ENCODE measurements around the gene ZNF441. TPM values are rescaled to one million over a fixed set of nuclear protein-coding genes. Genes with fewer than 3 reads are reported as not detected.

ZNF441 gene
- total and polyA plus RNA-seq, 2 of the 13 experiments (the other 11 are each of a cell fraction or from before 2014, with no cell fraction given), result 2.8 to 10.0 TPM

DNA sequence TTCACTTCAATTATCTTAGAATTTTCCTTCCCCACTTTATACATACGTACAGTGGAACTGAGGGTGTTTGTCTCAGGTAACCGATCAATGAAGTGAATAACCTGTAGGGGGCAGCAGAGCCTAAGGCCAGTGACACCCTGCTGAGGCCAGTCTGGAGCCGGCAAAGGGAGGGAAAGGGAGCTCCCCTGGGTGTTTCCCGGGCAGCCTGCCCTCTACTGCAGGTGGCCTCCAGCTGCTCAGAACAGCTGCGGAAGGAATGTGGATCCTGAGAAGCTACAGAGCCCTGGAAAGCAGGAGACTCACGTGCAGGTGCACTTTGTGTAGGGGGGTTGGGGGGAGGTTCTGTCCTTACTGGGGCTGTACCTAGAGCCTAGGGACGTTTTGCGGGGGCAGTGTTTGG lies 30.7 kb downstream of the ZNF441 start (continued):
- peak; percentile 21; the same call in 1 of the 2 replicates for TF ChIP-seq ZNF772 (CRISPR knock-in tag; IDR thresholded peaks at IDR 0.05)
- peak; percentile 24; the same call in 1 of the 2 replicates for TF ChIP-seq CEBPG (CRISPR knock-in tag; IDR thresholded peaks at IDR 0.05)
- TF ChIP-seq, protein P1, sequence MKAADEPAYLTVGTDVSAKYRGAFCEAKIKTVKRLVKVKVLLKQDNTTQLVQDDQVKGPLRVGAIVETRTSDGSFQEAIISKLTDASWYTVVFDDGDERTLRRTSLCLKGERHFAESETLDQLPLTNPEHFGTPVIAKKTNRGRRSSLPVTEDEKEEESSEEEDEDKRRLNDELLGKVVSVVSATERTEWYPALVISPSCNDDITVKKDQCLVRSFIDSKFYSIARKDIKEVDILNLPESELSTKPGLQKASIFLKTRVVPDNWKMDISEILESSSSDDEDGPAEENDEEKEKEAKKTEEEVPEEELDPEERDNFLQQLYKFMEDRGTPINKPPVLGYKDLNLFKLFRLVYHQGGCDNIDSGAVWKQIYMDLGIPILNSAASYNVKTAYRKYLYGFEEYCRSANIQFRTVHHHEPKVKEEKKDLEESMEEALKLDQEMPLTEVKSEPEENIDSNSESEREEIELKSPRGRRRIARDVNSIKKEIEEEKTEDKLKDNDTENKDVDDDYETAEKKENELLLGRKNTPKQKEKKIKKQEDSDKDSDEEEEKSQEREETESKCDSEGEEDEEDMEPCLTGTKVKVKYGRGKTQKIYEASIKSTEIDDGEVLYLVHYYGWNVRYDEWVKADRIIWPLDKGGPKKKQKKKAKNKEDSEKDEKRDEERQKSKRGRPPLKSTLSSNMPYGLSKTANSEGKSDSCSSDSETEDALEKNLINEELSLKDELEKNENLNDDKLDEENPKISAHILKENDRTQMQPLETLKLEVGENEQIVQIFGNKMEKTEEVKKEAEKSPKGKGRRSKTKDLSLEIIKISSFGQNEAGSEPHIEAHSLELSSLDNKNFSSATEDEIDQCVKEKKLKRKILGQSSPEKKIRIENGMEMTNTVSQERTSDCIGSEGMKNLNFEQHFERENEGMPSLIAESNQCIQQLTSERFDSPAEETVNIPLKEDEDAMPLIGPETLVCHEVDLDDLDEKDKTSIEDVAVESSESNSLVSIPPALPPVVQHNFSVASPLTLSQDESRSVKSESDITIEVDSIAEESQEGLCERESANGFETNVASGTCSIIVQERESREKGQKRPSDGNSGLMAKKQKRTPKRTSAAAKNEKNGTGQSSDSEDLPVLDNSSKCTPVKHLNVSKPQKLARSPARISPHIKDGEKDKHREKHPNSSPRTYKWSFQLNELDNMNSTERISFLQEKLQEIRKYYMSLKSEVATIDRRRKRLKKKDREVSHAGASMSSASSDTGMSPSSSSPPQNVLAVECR (CRISPR knock-in tag; IDR thresholded peaks at IDR 0.05; ENCODE audit: borderline replicate concordance), result peak; percentile 70; the same call in 1 of the 2 replicates
- TF ChIP-seq CAMTA2 (CRISPR knock-in tag; IDR thresholded peaks at IDR 0.05; ENCODE audit: borderline replicate concordance), result no peak
- TF ChIP-seq, protein P2, sequence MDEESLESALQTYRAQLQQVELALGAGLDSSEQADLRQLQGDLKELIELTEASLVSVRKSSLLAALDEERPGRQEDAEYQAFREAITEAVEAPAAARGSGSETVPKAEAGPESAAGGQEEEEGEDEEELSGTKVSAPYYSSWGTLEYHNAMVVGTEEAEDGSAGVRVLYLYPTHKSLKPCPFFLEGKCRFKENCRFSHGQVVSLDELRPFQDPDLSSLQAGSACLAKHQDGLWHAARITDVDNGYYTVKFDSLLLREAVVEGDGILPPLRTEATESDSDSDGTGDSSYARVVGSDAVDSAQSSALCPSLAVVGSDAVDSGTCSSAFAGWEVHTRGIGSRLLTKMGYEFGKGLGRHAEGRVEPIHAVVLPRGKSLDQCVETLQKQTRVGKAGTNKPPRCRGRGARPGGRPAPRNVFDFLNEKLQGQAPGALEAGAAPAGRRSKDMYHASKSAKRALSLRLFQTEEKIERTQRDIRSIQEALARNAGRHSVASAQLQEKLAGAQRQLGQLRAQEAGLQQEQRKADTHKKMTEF (CRISPR knock-in tag; IDR thresholded peaks at IDR 0.05), result 0 out of 2 replicates have a peak, but pooled peaks have one; percentile 23
- no peak for TF ChIP-seq JUNB (CRISPR knock-in tag; IDR thresholded peaks at IDR 0.05; ENCODE audit: borderline replicate concordance)
- TF ChIP-seq BCL6 (CRISPR knock-in tag; IDR thresholded peaks at IDR 0.05), result peak; percentile 44
- no peak for TF ChIP-seq CHCHD3 (CRISPR knock-in tag; IDR thresholded peaks at IDR 0.05)
- TF ChIP-seq, protein P3, sequence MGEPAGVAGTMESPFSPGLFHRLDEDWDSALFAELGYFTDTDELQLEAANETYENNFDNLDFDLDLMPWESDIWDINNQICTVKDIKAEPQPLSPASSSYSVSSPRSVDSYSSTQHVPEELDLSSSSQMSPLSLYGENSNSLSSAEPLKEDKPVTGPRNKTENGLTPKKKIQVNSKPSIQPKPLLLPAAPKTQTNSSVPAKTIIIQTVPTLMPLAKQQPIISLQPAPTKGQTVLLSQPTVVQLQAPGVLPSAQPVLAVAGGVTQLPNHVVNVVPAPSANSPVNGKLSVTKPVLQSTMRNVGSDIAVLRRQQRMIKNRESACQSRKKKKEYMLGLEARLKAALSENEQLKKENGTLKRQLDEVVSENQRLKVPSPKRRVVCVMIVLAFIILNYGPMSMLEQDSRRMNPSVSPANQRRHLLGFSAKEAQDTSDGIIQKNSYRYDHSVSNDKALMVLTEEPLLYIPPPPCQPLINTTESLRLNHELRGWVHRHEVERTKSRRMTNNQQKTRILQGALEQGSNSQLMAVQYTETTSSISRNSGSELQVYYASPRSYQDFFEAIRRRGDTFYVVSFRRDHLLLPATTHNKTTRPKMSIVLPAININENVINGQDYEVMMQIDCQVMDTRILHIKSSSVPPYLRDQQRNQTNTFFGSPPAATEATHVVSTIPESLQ (CRISPR knock-in tag; conservative IDR thresholded peaks at IDR 0.05), result 0 out of 2 replicates have a peak, but pooled peaks have one; percentile 57
- no peak for TF ChIP-seq ZNF615 (CRISPR knock-in tag; IDR thresholded peaks at IDR 0.05; ENCODE audit: borderline replicate concordance)
- no peak for TF ChIP-seq AGO1 (IDR thresholded peaks at IDR 0.05; ENCODE audit: low read depth, low read length, poor library complexity, severe bottlenecking)
- TF ChIP-seq, protein P4, sequence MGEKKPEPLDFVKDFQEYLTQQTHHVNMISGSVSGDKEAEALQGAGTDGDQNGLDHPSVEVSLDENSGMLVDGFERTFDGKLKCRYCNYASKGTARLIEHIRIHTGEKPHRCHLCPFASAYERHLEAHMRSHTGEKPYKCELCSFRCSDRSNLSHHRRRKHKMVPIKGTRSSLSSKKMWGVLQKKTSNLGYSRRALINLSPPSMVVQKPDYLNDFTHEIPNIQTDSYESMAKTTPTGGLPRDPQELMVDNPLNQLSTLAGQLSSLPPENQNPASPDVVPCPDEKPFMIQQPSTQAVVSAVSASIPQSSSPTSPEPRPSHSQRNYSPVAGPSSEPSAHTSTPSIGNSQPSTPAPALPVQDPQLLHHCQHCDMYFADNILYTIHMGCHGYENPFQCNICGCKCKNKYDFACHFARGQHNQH (CRISPR knock-in tag; IDR thresholded peaks at IDR 0.05), result peak; percentile 51; the same call in 1 of the 2 replicates
- TF ChIP-seq, protein P5, sequence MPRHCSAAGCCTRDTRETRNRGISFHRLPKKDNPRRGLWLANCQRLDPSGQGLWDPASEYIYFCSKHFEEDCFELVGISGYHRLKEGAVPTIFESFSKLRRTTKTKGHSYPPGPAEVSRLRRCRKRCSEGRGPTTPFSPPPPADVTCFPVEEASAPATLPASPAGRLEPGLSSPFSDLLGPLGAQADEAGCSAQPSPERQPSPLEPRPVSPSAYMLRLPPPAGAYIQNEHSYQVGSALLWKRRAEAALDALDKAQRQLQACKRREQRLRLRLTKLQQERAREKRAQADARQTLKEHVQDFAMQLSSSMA (CRISPR knock-in tag; IDR thresholded peaks at IDR 0.05), result no peak
- TF ChIP-seq ZNF501 (CRISPR knock-in tag; IDR thresholded peaks at IDR 0.05), result 0 out of 2 replicates have a peak, but pooled peaks have one; percentile 50
- no peak for TF ChIP-seq SIX1 (CRISPR knock-in tag; IDR thresholded peaks at IDR 0.05; ENCODE audit: borderline replicate concordance)
- TF ChIP-seq SSRP1 (CRISPR knock-in tag; IDR thresholded peaks at IDR 0.05), result peak; percentile 54; the same call in 1 of the 2 replicates
- TF ChIP-seq CBFB (CRISPR knock-in tag; IDR thresholded peaks at IDR 0.05), result 0 out of 2 replicates have a peak, but pooled peaks have one; percentile 22
- no peak for TF ChIP-seq MED1 (CRISPR knock-in tag; IDR thresholded peaks at IDR 0.05)
- TF ChIP-seq, protein P6, sequence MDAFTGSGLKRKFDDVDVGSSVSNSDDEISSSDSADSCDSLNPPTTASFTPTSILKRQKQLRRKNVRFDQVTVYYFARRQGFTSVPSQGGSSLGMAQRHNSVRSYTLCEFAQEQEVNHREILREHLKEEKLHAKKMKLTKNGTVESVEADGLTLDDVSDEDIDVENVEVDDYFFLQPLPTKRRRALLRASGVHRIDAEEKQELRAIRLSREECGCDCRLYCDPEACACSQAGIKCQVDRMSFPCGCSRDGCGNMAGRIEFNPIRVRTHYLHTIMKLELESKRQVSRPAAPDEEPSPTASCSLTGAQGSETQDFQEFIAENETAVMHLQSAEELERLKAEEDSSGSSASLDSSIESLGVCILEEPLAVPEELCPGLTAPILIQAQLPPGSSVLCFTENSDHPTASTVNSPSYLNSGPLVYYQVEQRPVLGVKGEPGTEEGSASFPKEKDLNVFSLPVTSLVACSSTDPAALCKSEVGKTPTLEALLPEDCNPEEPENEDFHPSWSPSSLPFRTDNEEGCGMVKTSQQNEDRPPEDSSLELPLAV (CRISPR knock-in tag; conservative IDR thresholded peaks at IDR 0.05; ENCODE audit: low read depth), result no peak

All from HepG2 (cell line).